HG02588 (cell line): ENCODE results near the gene HYAL4.
A peak's percentile ranks its signal among the peaks of the same experiment; 100 is the strongest.
"Not testable (repeated sequence)": the region's sequence is repeated elsewhere in the genome, so short reads cannot be mapped to it uniquely, and the experiment has no call there.

Experiments
- ATAC-seq: cut with Tn5 transposase; IDR thresholded peaks from one replicate; pipeline ENCODE4 v1.9.1; 2021; ENCODE audit warnings: mild to moderate bottlenecking, moderate library complexity; ENCODE audit not compliant: unreplicated experiment

HYAL4 gene

DNA sequence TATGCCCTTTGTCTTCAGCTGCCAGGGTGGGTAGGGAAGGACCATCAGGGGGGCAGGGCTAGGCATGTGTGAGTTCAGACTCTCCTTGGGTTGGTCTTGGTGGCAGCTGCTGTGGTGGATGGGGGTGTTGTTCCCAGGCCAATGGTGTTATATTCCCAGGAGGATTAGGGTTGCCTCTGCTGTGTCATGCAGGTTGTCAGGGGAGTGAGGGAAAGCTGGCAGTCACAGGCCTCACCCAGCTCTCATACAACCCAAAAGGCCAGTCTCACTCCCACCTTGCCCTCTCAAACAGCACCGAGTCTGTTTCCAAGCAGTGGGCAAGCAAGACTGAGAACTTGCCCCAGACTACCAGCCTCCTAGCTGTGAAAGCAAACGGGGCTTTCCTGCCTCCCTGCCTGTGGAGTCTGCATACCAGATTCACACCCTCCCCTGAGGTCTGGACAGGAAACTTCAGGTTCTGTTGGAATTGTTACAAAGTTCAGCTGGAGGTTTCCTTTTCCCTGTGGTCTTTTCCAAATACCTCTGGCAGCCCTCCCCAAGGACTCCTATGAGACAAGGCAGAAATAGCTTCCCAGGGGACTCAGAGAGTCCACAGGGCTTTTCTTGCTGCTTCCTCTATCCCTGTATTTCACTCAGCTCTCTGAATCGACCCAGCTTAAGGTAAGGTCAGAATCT is 1.4 kb downstream of the HYAL4 start:
- no peak for ATAC-seq

- ATAC-seq = no peak
Measured at GRCh38 chr7:123847868-123848267, 2.9 kb downstream of the HYAL4 start.

GRCh38 chr7:123849855-123850254 is 4.9 kb downstream of the HYAL4 start:
- ATAC-seq = no peak

- not testable (repeated sequence) for ATAC-seq
Measured at GRCh38 chr7:123851404-123851803, 6.4 kb downstream of the HYAL4 start.

- not testable (repeated sequence) for ATAC-seq
Measured at GRCh38 chr7:123854291-123854690, 9.3 kb downstream of the HYAL4 start.

GRCh38 chr7:123856428-123856827 is 11.5 kb downstream of the HYAL4 start:
- ATAC-seq = not testable (repeated sequence)

GRCh38 chr7:123860848-123861247 is 15.9 kb downstream of the HYAL4 start:
- no peak for ATAC-seq

DNA sequence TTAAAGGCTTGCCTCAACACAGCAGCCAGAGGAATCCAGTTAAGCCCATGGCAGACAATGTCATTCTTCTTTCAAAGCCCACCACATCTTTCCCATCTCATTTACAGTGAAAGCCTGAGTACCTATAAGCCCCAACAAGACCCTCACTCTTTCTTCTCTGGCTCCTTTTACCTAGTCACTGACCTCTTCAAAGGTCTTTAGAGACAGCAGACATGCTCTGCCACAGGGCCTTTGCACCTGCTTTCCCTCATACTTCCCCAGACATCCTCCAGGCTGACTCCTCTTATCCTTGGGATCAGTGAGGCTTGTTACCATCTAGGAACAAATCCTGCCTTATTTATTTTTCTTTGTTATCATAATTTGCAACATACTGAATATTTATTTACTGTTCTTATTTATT is 17.8 kb downstream of the HYAL4 start:
- no peak for ATAC-seq

GRCh38 chr7:123863461-123863860 is 18.5 kb downstream of the HYAL4 start:
- ATAC-seq = no peak

GRCh38 chr7:123864012-123864411 is 19.0 kb downstream of the HYAL4 start:
- ATAC-seq = no peak

GRCh38 chr7:123864436-123864835 is 19.5 kb downstream of the HYAL4 start:
- no peak for ATAC-seq

- ATAC-seq = no peak
Measured at GRCh38 chr7:123864966-123865365, 20.0 kb downstream of the HYAL4 start.

DNA sequence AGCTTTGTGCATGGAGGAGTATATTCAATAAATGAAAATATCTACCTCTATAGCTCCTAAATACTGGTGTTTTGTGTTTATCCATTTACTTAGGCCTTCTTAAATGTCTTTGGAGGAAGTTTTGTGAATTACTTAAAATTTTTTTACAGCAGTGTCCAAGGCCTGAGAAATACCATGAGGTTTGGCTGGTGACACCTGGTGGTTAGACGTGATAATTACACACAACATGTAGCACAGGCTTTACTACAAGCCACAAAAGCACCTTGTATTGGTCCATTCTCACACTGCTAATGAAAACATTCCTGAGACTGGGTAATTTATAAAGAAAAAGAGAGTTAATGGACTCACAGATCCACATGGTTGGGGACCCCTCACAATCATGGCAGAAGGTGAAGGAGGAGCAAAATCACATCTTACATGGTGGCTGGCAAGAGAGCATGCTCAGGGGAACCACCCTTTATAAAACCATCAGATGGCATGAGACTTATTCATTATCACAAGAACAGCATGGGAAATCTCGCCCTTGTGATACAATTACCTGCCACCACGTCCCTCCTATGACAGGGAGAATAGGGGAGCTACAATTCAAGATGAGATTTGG is 20.6 kb downstream of the HYAL4 start:
- ATAC-seq = peak; percentile 87

GRCh38 chr7:123867225-123867624 is 22.3 kb downstream of the HYAL4 start:
- ATAC-seq = no peak

GRCh38 chr7:123871998-123872867 is 27.3 kb downstream of the HYAL4 start:
- peak; percentile 76 for ATAC-seq

- no peak for ATAC-seq
Measured at GRCh38 chr7:123872908-123873307, 27.9 kb downstream of the HYAL4 start.

GRCh38 chr7:123876557-123877256 is 31.7 kb downstream of the HYAL4 start:
- no peak for ATAC-seq

- ATAC-seq = no peak
Measured at GRCh38 chr7:123879628-123880027, 34.7 kb downstream of the HYAL4 start.

DNA sequence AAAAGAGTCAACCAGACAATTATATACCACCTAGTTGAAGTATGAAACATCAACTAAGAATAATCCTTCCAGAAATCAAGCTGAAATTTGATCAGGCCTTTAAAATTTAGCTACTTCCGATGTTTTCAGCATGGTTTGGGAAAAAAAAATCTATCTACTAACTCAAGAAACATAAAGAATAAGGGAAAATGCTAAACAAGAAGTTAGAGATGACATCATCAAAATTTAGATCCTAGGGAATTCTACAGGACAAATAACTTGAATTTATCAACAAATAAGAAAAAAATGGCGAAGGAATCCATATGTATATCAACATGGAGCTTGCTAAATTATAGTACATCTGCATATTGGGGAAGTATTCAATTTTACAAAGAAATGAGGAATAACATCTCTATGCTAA is 36.3 kb downstream of the HYAL4 start:
- no peak for ATAC-seq

DNA sequence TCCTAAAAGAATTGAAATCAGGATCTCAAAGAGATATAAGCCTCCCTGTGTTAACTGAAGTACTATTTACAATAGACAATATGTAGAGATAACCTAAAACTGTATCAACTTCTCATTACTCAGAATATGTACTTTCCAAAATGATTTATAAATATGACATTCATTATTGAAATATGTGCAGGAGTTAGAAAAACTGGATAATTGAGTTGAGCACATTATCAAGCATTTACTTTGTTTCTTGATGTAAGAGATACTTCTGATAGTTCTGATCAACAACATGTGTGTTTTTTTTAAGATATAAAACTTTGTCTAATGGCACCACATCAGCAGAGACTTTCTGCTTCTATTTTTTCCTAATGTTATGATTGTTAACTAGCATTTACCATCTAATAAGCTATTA is 38.2 kb downstream of the HYAL4 start:
- no peak for ATAC-seq

- no peak for ATAC-seq
Measured at GRCh38 chr7:123888192-123888591, 43.2 kb downstream of the HYAL4 start.
